GM12873 (cell line): ENCODE measurements around the gene CHIC2.

ENCODE experiments used
- TF ChIP-seq, protein P1 (sequence below): IDR thresholded peaks from 2 replicates; pipeline ENCODE4 v1.5.1; 2012; ENCODE audit warnings: low read depth, mild to moderate bottlenecking, moderate library complexity, low read length, control low read depth; ENCODE audit not compliant: insufficient read depth; ENCODE audit errors: missing control alignments

The CHIC2 gene

DNA sequence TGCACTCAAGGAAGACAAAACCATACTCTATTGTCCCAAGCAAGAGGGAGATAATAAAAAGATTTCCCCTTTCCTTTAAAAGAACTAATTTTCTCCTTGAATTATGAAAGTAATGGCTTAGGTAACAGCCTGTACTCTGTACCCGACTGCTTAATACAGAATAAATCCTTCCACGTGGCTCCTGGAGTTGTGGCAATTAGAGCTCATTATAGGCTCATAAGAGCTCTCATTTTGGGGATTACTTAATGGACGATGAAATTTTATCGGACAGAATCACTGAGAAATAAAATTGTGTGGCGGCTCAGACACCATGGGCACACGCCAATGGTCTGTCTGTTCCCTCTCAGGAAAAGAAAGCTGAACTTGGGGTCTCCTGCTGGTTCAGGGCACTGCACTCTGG is 32.7 kb upstream of the CHIC2 start:
- TF ChIP-seq, protein P1, sequence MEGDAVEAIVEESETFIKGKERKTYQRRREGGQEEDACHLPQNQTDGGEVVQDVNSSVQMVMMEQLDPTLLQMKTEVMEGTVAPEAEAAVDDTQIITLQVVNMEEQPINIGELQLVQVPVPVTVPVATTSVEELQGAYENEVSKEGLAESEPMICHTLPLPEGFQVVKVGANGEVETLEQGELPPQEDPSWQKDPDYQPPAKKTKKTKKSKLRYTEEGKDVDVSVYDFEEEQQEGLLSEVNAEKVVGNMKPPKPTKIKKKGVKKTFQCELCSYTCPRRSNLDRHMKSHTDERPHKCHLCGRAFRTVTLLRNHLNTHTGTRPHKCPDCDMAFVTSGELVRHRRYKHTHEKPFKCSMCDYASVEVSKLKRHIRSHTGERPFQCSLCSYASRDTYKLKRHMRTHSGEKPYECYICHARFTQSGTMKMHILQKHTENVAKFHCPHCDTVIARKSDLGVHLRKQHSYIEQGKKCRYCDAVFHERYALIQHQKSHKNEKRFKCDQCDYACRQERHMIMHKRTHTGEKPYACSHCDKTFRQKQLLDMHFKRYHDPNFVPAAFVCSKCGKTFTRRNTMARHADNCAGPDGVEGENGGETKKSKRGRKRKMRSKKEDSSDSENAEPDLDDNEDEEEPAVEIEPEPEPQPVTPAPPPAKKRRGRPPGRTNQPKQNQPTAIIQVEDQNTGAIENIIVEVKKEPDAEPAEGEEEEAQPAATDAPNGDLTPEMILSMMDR, result no peak

DNA sequence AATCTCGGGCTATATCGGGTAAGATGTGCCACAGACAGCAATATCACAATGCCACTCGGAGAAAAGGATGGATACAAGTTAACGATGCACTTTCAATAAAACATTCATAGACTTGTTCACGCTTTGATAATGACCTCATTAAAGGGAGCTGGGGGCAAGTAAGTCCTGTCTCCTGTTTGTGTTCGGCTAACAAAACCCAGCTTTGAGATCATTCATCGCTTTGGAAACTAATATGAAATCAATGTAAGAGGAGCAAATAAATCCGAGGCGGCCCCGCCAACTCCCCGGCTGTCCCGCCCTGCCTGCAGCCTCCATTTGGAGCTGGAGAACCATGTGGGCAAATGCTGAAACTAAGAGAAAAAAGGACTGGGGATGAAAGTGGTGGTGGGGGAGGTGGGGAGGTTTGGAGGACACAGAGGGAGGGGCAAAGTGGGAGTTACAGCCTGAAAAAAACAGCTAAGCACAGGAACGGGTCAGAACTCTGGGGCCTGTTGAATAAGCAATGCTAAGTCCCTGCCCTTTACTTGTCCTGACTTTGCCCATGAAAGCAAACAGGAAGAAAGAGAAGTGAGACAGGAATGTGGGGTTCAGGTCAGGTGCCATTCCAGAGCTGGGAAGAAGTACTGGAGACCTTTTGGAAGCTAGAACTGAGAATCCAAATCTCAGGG is 32.0 kb upstream of the CHIC2 start:
- TF ChIP-seq, protein P1, result no peak

DNA sequence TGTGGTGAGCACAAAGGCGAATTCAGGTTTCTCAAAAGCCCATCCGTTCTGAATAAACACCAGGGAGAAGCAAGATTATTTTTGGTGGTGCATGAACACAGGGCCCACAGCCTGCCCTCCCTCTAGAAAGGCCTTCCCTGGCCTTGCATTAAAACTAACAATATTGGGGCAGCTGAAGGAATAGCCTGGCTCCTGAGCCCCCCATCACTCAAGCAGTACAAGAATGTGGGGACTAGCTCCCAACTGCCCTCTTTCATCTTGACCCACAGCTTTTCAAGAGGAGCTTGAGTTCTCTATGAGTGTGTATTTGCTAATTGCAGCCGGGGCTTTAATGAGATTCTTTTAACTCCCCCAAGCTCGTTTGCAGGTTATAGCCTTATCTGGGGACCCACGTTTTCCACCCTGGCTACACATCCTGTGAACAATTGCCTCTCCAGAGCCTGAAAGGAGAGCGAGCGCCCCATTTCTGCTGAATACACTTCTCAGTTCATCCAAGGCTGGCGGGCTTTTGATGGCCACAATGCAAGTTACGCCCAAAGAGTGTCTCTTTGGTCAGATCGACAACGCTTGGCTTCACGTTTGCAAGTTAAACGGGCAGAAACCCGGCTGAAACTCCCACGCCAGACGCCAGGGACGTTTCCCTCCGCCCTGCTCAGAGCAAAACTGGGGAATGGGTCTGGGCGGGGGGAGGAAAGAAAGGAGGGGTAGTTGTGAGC is 30.9 kb upstream of the CHIC2 start:
- TF ChIP-seq, protein P1, result no peak

DNA sequence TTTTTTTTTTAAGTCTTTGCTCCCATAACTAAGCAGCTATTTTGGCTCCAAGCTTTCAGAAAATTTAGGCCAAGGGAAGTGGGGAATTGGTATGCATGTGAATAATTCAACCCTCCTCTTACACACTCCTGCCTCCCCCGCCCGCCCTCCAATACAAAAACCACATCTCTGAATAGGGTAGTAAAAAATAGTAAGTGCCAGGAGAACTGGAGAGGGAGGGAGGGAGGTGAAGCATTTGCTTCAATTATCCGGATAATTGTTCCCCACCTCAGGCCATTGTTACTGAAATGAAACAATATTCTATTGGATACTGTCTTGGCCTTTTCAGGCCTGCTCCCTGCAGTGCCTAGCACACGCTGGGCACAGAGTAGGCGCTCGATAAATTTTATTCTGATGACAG is 30.0 kb upstream of the CHIC2 start:
- TF ChIP-seq, protein P1, result no peak

DNA sequence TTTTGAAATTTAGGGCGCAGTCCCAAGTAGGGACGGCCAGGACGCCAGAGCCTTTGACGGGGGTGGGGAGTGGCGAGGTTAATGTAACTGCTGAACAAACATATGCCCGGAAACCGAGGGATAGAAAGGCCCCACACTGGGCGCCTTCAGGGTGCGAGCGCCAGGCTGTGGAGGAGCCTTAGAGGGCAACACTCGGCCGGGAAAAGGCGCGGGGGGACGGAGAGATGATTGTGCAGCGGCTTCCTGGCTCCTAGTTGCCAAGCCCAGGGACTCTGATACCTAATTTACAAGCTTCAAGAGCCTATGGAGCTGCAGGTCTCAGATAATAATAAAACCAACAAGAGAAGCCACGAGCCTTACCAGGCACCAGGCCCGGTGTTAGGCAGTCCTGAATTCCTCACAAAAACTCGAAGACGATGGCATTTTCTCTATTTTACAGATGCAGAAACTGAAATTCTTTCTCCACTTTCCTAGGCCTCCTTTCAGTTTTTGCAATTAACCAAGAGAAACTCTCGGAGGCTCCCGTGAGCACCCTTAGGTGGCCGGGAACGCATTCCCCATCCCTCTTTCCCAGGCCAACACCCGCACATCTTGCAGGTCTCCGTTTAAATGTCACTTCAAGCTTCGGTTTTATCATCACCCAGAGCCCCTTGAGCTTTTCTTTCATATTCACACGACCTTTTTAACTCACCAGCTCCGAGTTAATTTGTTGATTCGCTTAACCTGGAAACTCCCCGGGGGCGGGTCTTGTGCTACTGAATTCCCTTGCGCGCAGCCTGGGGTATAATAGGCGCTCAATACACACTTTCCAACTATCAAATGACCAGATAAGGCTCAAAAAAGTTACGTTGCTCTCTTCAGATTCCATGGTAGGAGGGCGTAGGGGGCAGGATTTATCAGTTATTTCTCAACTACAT is 29.2 kb upstream of the CHIC2 start:
- TF ChIP-seq, protein P1, result no peak

DNA sequence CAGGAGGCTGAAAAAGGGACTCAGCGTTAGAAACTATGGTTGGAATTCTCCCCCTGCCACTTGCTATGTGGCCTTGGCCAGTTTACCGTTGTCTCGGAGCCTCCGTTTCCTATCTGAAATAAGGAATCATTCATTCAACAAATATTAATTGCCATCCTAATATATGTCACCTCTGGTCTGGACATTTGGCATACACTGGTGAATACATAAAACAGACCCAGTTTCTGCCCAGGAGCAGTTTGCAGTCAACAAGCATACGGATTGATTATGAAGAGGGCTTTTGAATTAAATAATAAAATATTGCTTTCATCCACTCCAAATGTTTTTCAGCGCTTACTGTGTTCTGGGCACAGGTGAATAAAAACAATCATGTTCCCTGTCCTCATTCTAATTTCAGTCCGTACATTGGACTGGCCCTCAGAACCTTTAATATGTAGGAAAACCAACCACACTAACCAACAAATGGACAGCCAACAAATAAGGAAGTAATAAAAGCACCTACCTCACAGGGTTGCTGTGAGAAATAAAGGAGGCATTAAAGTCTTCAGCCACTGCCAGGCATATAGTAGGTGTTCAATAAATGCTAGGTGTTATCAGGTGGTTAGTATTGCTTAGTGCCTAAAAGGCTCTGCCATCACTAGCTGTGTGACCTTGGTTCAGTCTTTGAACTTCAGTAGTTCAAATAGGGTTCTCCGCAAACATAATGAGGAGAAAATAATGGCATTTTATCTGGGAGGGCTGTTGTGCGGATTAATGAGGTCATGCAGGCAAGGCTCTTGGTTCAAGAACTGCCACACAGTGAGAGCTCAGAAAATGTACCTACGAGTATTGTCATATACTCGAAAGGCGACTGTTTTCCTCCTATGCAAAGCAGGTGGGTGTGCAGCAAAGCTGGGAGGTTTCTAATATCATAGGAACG is 28.3 kb upstream of the CHIC2 start:
- TF ChIP-seq, protein P1, result no peak
